ENCODE measurements around the gene TECPR2. TPM values are rescaled to one million over a fixed set of nuclear protein-coding genes. Genes with fewer than 3 reads are reported as not detected.
A peak's percentile ranks its signal among the peaks of the same experiment; 100 is the strongest.
"Not testable (repeated sequence)": the region's sequence is repeated elsewhere in the genome, so short reads cannot be mapped to it uniquely, and the experiment has no call there.

The TECPR2 gene
- polyA plus RNA-seq (2013, experiment 1 of 2; ENCODE audit: insufficient read length) = 12.8 TPM
- polyA plus RNA-seq (2013, experiment 2 of 2; ENCODE audit: insufficient read length) = 11.3 TPM

GRCh38 chr14:102362545-102363181, at the start of gene TECPR2, which contains the start of gene CINP:
Gene TECPR2 (plus strand): TSS chr14:102362941. CDS start chr14:102376722, 13,781 bp downstream.
Gene CINP (minus strand): TSS chr14:102362890. CDS start chr14:102362851, 39 bp downstream.
- peak; percentile 94 for DNase-seq

- peak; percentile 74 for DNase-seq
Measured at GRCh38 chr14:102314242-102315011, 48.3 kb upstream of the TECPR2 start.

- no peak for DNase-seq
Measured at GRCh38 chr14:102315121-102315520, 47.6 kb upstream of the TECPR2 start.

GRCh38 chr14:102316338-102316742, 46.4 kb upstream of the TECPR2 start:
- peak; percentile 71 for DNase-seq

- peak; percentile 92 for DNase-seq
Measured at GRCh38 chr14:102316743-102317563, 45.8 kb upstream of the TECPR2 start.

- DNase-seq = peak; percentile 44
Measured at GRCh38 chr14:102317564-102318248, 45.0 kb upstream of the TECPR2 start.

GRCh38 chr14:102318781-102319276, 43.9 kb upstream of the TECPR2 start:
- no peak for DNase-seq

- DNase-seq = peak; percentile 90
Measured at GRCh38 chr14:102319351-102320032, 43.2 kb upstream of the TECPR2 start, which contains the start of gene ZNF839. Gene ZNF839 (plus strand): TSS chr14:102319746. CDS start chr14:102319766, 20 bp downstream.

- peak; percentile 48 for DNase-seq
Measured at GRCh38 chr14:102320033-102320660, 42.6 kb upstream of the TECPR2 start.

GRCh38 chr14:102320671-102321455, 41.9 kb upstream of the TECPR2 start:
- no peak for DNase-seq

GRCh38 chr14:102321456-102322422, 41.0 kb upstream of the TECPR2 start:
- DNase-seq = no peak

GRCh38 chr14:102323102-102323501, 39.6 kb upstream of the TECPR2 start:
- peak; percentile 78 for DNase-seq

- no peak for DNase-seq
Measured at GRCh38 chr14:102325791-102326345, 36.9 kb upstream of the TECPR2 start.

- DNase-seq = no peak
Measured at GRCh38 chr14:102326583-102326982, 36.2 kb upstream of the TECPR2 start.

- DNase-seq = not testable (repeated sequence)
Measured at GRCh38 chr14:102329381-102329780, 33.4 kb upstream of the TECPR2 start.

GRCh38 chr14:102330806-102331205, 31.9 kb upstream of the TECPR2 start:
- no peak for DNase-seq

GRCh38 chr14:102333390-102333789, 29.4 kb upstream of the TECPR2 start:
- DNase-seq = no peak

All from fibroblast of skin of back (primary cell).